HG03064 (cell line): ENCODE results near the gene VPS13A.
"Not testable (repeated sequence)": the region's sequence is repeated elsewhere in the genome, so short reads cannot be mapped to it uniquely, and the experiment has no call there.

Experiments
- ATAC-seq: cut with Tn5 transposase; IDR thresholded peaks from one replicate; pipeline ENCODE4 v1.9.1; 2021; ENCODE audit warnings: low read depth; ENCODE audit not compliant: unreplicated experiment

Gene VPS13A

DNA sequence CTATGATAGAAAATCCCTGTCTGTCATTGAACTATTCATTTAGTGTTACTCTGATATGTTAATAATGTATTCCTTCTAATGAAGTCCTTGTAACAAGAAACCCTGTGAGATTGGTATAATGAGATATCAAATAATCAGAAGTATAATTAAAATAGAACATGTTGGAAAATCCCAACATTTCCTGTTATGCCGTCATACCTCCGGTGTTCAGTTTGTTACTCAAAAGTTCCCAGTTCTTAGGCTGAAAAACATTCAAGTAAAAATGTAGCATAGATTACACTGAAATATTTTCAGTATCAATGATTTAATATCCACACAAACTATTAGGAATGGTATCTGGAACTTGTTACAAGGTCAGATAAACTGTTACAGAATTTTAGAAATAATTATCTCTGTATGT, 243.3 kb downstream of the VPS13A start:
- no peak for ATAC-seq

DNA sequence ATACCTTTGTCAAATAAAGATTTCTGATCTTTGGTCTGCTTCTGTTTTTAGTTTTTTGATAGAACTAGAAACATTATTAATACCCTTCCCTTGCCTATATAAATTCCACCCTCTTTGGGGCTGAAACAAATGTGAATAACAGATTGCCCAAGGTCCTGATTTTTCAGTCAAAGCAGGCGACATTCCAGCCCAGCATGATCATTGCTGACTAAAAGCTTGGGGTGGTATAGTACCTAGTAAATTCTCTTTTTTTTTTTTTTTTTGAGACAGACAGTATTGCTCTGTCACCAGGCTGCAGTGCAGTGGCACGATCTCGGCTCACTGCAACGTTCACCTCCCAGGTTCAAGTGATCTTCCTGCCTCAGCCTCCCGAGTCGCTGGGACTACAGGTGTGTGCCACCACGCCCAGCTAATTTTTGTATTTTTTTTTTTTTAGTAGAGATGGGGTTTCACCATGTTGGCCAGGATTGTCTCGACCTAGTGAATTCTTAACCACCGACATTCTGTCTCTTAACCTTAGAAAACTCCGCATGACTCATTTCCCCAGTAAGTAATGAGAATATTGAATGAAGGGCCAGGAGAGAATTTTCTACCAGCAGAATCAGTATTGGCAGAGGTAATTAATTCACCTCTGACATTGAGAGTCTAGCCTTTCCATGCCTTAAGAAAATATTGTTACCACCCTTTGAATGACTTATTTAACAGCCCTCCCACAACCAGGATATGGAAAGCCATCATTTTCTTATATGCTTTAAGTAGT, 244.4 kb downstream of the VPS13A start:
- ATAC-seq = no peak

DNA sequence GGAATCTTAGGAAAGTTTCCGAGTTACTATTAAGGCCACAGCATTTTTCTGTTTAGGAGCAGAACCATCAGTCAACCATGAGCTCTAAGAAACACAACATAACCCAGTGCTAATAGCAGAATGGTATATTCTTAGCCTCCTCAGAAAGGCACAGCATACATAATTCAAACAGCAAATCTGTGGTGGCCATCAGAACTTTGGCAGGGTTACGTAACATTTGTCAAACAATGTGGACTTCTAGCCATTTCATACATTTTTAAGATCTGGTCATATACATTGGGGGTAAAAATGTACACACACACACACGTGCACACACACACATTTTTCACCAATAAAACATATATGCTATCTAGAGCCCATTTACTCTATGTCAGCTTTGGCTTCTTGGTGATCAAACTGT, 245.6 kb downstream of the VPS13A start:
- no peak for ATAC-seq

DNA sequence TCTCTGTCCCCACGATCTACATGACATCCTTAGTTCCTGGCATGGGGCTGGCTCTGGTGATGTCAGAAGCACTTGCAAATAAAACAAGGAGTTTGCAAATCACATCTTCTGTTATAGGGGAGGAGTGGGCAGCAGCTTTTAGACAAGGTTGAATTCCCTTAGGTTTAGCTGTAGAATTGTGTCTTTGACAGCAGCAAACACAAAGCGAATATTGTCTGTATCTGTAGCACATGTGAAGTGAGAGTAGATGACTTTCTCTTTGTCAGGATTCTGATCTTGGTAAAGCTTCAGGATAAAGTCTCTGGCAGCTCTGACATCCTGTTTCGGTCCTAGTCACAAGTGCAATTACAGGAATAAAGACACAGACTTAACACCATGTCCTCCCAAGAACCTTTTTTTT, 246.5 kb downstream of the VPS13A start:
- no peak for ATAC-seq

DNA sequence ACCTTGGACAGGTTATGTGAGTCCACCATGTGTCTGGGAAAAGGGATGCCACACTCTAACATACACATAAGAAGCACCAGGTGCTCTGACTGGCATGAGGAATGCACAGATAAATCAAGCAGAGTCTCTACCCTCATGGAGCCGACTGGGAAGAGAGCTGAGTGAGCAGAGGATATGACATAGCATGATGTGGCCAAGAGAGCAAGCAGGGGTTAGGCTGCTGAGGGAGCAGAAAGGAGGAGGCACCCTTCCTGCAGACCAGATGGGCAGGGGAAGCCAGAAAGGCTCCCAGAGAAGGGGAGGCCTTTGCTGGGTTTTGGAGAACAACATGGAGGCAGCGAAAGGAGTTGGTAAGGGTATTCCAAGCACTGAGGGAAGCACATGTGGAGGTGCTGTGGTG, 247.7 kb downstream of the VPS13A start:
- no peak for ATAC-seq

DNA sequence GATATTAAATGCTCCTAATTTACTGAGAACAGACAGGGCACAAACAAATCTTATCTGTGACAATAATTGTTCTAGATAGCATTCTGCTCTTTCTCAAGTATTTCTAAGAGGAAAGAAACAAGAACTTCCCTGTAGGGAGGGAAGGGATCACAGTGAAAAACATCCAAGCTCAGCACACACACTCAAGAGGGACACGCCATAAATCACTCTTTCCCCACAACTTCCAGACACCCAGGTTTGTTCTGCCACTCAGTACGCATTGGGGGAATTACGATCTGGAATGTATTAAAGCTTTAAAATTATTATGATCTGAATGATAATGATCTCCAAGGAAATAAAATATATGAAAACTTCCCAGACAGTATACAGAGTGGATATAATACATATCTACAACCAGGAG, 249.4 kb downstream of the VPS13A start:
- ATAC-seq = no peak

DNA sequence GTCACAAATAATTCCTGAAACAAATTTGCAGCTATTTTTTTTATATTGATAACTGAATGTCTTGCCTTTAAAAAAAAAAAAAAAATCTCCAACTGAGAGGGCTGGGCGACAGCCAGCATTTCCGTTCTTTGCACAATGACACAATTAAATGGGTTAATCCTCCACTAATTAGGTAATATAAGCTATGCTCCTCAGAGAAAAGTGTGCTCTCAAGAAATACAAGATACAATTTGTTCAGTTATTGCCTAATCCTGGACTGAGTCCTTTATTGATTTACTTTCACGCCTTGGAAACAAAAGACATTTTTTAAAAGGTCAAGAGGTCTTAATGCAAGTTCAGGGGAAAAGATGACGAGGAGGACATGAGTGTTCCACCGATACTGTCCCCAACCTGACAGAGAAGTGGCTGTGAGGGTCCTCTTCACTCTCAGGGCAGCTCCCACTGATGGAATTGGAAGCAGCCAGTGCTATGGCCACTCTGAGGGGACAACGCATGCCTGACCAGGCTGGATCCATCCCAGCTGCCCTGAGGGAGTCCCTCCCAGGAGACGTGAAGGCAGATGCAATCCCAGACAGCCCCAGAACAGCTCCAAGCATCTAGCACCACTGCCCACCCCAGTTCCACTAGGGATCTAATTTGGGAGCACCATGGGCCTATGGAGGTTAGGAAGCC, 250.1 kb downstream of the VPS13A start:
- no peak for ATAC-seq

DNA sequence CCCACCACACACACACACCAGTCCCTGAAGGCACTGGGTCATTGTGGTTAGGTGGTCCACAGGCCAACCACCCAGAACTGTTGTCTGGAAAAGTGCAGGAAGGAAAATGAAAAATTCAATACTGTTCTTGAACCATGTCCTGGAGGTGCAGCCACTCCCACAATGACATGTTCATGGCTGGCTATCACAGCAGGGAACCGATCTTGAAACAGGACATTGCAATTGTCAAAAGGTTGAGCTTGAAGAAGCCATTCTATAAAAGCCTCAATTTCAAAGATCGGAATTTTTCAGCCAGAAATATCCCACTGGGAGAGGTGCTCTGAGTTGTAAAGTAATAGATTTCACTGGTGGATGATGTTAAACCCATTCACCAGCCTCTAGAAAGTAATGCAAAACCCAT, 252.6 kb downstream of the VPS13A start:
- no peak for ATAC-seq

DNA sequence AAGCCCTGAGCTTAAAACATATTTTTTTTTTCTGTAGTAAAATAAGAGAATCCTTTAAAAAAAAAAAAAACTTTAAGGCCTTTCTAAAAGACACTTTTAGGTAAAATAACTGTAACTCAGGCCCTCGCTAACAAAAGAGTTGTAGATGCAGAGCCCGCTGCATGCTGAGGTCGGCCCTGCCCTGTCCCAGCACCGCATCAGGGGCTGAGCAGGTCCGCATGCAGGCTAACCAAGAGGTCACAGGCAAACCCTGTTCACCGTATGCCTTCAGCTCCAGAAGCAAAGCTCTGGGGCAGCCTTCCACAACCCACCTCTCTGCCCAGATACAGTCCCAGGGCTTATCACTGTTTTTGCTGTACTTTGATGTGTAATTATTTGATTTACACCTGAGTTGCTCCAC, 254.7 kb downstream of the VPS13A start:
- ATAC-seq = no peak

DNA sequence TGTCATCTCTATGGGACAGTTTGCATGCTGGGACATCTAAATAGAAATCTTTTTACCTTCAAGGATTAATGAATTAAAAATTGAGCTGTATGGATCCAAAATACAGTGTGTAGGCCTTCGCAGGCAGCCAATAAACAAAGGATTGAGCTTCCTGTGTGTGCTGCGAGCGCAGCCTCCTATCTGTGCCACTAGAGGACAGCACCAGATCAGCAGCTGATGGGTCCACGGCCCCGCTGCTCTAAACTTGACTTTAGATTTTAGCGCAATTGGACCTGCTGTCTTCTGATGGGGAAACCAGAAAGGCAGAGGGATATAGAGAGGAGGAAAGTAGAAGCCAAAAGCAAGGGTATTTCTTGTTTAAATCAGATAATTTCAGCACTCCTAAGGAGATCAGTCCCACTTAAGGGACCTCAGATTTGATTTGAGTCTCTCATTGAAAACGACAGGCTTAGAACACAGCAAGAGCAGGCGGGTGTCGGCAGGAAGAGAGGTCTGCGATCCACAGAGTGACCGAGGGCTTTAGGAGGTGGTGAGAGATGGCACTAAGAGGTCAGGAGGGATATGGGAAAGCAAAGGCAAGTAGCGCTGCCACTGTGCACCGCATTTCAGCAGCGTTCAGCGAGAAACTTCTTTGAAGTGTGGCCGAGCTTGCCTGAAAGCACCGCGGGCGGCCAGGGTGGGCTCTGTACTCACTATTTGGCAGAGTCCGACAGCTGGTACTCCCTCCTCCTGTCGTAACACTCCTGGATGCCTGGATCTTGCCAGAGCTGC, 256.5 kb downstream of the VPS13A start:
- ATAC-seq = peak; percentile 66

DNA sequence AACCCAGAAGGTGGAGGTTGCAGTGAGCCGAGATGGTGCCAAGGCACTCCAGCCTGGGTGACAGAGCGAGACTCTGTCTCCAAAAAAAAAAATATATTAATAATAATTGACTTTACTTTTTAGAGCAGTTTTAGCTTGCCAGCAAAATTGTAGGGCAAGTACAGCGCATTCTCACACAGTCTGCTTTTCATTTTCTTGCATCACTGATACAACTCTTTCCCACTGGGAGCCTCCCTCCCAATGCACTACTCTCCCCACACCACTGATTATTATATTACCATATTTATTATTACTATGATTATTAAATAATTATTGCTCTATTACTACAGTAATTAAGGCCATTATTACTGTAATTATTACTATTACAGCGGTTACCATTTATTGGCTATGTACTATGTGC, 257.9 kb downstream of the VPS13A start:
- ATAC-seq = no peak

DNA sequence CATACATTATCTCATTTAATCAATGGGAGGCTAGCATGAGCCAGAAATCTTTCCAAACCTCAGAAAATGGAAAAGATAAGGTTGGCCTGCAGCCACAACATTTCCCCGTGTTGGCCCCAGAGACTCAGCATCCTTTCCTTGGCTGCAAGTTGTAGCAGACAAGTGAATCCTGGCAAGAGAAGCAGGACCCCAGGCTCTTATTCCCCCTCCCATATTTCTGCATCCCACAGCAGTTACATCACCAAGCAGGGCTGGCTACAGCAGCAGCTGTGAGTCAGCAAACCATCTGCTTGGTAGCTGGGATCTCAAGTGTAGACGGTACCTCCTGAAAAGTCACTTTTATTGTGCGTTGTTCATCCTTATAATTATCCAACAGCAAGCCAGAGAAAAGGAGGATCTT, 258.4 kb downstream of the VPS13A start:
- no peak for ATAC-seq

DNA sequence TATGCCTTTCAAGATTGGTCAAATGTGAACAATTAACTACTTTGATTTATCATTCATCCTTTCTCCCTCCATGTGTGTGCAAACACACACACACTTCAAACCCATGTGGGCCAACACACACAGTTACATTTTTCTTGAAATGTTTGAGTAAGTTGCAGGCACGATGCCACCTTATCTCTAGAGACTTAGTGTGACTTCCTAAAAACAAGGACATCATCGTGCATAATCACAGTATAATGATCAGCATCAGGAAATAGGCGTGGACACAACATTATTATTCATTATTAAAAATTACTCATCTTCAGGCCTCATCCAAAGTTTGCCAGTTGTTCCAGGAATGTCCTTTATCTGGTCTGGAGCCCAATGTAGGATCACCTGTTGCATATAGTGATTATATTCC, 261.3 kb downstream of the VPS13A start:
- no peak for ATAC-seq

DNA sequence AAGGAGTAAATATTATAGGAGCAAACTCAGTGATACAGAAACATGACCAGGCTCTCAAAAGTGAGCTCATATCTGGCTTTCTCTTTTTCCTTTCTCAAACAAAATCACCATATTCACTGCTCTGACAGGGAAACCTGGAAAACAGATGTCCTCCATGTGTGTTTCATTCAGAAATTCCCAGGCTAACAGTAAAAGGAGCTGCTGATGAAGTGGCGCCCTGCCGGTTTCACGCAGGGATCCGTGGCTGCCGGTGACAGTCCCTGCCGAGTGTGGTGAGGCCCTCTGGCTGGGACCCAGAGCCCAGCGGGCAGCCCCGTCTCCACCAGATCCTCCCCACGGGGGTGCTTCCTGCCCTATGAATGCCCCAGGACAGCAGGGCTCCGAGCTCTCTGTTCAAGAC, 262.7 kb downstream of the VPS13A start:
- ATAC-seq = no peak

DNA sequence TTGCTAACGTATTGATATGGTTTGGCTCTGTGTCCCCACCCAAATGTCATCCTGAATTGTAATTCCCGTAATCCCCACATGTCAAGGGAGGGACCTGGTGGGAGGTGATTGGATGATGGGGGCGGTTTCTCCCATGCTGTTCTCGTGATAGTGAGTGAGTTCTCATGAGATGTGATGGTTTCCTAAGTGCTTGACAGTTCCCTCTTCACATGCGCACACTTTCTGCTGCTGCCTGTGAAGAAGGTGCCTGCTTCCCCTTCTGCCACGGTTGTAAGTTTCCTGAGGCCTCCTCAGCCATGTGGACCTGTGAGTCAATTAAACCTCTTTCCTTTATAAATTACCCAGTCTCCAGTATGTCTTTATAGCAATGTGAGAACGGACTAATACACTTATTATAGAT, 263.8 kb downstream of the VPS13A start:
- not testable (repeated sequence) for ATAC-seq

DNA sequence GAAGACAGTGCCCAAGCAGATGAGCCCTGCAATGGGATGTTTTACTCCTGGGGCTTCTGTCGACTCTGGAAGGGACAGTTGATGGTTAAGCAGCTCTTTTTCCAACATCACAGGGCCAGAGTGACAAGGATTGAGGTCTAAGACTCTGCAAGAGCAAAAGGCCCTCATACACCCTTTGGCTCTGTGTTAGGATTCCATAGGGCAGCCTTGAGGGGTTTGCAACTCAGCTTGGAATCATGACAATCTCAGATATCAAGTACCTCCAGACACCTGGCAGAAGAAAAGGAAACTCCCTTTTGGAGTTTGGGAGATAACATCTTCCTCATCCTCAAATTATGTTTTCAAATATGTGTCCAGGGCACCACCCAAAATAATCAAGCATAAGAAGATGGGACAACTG, 265.1 kb downstream of the VPS13A start:
- ATAC-seq = no peak

DNA sequence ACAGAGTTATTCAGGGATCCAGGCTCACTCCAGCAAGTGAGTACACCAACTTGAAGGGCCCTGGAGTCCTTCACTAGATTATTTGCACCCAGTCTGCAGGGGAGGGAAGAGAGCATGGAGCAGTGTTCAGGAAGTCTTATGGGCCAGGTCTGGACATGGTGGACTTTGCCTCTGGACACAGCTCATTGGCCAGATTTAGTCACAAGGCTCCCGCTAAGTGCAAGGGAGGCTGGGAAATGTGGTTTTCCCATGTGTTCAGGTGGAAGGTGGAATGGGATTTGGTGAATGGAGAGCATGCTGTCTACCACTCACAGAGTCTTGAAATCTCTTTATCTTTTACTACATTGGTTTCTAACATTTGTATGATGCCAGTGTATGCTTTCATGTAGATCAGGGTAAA, 270.3 kb downstream of the VPS13A start:
- ATAC-seq = no peak

DNA sequence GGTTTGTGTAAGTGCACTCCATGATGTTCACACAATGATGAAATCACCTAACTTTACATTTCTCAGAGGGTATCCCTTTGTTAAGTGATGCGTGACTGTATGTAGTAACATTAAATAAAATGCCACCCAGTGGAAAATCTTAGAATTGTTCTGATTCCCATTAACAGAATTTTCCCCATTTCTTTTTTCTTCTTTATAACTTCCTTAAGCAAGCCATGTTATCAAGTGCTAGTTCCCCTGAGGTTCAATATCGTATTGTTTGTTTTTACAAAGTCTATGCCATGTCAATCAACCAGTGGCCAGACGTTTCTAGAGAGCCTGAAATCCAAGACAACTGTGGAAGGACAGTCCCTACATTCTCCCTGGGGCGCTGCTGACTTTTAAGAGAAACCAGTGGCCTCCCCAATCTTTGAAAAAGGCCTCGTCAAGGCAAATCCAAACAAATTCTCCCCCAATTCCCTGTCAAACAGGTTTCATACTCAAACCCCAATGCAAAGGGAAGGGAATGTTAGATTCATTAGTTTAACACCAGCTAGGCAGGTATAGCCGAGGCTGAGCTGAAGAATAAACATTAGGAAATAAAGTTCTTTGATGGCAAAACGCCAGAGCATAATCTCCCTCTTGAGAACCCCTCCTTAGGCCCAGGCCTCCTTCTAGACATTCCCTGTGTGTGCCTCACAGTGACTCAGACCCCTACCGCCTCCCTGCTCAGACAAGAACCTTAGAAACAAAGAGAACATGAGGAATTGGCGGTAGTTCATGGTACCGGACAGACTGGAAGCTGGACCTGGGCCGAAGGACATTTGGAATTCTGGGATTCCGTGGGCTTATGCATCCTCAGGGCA, 272.1 kb downstream of the VPS13A start:
- ATAC-seq = no peak

DNA sequence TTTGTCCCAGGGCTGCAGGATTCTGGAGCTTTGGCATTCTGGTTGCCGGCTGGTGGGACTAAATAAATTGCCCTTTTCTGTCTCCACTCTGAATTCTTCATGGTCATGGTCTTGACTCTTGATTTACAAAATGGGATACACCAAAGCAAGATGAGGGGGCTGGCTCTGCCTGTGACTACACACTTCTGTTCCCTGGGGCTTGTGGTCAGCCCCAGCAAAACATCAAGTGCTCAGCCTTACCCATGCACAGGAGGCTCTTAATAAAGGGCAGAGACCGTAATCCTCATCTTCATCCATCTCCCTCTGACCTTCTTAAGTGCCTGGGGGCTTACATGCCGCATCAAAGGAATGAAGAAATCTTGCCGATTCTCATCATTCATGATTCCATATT, 272.7 kb downstream of the VPS13A start:
- no peak for ATAC-seq

DNA sequence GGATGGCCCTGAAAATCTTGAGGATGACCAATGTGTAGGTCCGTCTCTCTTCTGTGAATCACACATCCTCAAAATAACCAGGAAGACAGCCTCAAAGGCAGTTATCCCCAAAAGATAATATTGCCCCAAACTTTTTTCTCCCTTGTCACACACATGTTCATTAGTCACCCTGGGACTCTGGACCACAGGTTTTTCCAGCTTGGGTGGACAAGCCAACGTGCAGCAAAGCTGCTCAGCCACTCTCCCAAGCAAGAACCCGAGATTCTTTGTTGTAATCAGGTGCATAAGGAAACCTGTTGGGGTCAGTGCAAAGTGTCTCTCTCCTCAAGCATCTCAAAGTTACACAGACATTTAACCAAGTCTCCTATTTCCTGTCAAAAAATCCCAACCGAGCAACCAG, 274.2 kb downstream of the VPS13A start:
- no peak for ATAC-seq
